Small intestine (tissue), 7 donors: ENCODE measurements around the gene FBLN1. TPM values are rescaled to one million over a fixed set of nuclear protein-coding genes. Genes with fewer than 3 reads are reported as not detected.
"Not testable (repeated sequence)": the region's sequence is repeated elsewhere in the genome, so short reads cannot be mapped to it uniquely, and the experiment has no call there.

Source experiments
- DNase-seq, 2 donors: peaks; one replicate each; pipeline versions ENCODE4 v3.0.0 to v3.0.0-alpha.2; 2013
- FAIRE-seq: peaks from 2 replicates; lab custom pipeline; 2012; peaks lifted over from hg19 to GRCh38; lab: Jason Lieb, UNC
- H3K27ac ChIP-seq, 3 donors: one replicate each; pipeline ENCODE4 v1.5.1; 2013; ENCODE audit warnings: low read length in 2 of 3, mild to moderate bottlenecking in 2 of 3, control low read depth in 1 of 3, inconsistent platforms in 1 of 3, low read depth in 1 of 3, moderate library complexity in 1 of 3
- H3K27me3 ChIP-seq, 3 donors: one replicate each; pipeline ENCODE4 v1.6.1; 2013; ENCODE audit warnings: low read length in 3 of 3, inconsistent platforms in 1 of 3; ENCODE audit not compliant: control insufficient read depth in 3 of 3, insufficient read depth in 3 of 3
- H3K36me3 ChIP-seq, 3 donors: one replicate each; pipeline ENCODE4 v1.6.1; 2013; ENCODE audit warnings: low read length in 3 of 3, inconsistent platforms in 1 of 3, low read depth in 1 of 3, mild to moderate bottlenecking in 1 of 3, moderate library complexity in 1 of 3; ENCODE audit not compliant: control insufficient read depth in 3 of 3, insufficient read depth in 2 of 3
- H3K4me1 ChIP-seq, 3 donors: one replicate each; pipeline ENCODE4 v1.6.1; 2013; ENCODE audit warnings: low read length in 2 of 3, inconsistent platforms in 1 of 3, low read depth in 1 of 3, mild to moderate bottlenecking in 1 of 3, moderate library complexity in 1 of 3; ENCODE audit not compliant: control insufficient read depth in 3 of 3, insufficient read depth in 2 of 3
- H3K4me3 ChIP-seq, 3 donors: one replicate each; pipeline ENCODE4 v1.5.1; 2013; ENCODE audit warnings: low read length in 3 of 3, control low read depth in 1 of 3, inconsistent platforms in 1 of 3, low read depth in 1 of 3, mild to moderate bottlenecking in 1 of 3, moderate library complexity in 1 of 3
- H3K9me3 ChIP-seq, 2 donors: one replicate each; pipeline ENCODE4 v1.6.1; 2013; ENCODE audit warnings: low read depth in 1 of 2, low read length in 1 of 2; ENCODE audit not compliant: control insufficient read depth in 2 of 2, insufficient read depth in 1 of 2
- WGBS, 3 donors: extraction: QIAGEN DNeasy Blood & Tissue Kit; methylation state at CpG; one replicate each; pipeline ENCODE4 v1.1.7; 2013; 5-methylcytosine and 5-hydroxymethylcytosine counted together
- polyA plus RNA-seq, 4 donors: library from polyadenylated mRNA; stranded (reverse) in 3 of 4; unstranded in 1 of 4; fragments of 200-250 nt in 3 of 4; fragments of 120-200 nt in 1 of 4; gene quantifications; one replicate each; pipeline versions ENCODE4 v1.2.1 to v1.2.3, GENCODE V29; 2013
- donor health status: healthy with polysubstance abuse.
- donor health status: control.
- donor health status: control.
- donor health status: Bipolar disorder and iron deficiency.
- donor health status: healthy.

FBLN1 gene
- polyA plus RNA-seq, 4 donors: 0.89 to 144 (median 55.0) TPM

GRCh38 chr22:45537734-45538181 lies 35.1 kb downstream of the FBLN1 start:
- Histone ChIP-seq H3K27ac (peak overlapping the region in 1 of 3 donors; percentile 56), H3K4me1 (peaks cover 0 to 3% (median 0%) of the 10 kb centered on the region in 3 donors), H3K36me3 (peaks cover 0 to 42% (median 0%) of the 10 kb centered on the region in 3 donors), H3K4me3 (no peak overlapping the region), H3K27me3 (peaks cover 0 to 2% (median 0%) of the 10 kb centered on the region in 3 donors), H3K9me3 (no peaks in the 10 kb centered on the region)
- FAIRE-seq: no peak
- DNase-seq: no peak
- WGBS, 3 donors: 67 to 79% (median 73%) methylated on average over 13 to 15 of the region's 15 CpGs

GRCh38 chr22:45538281-45538680 lies 35.6 kb downstream of the FBLN1 start:
- WGBS, 3 donors: 50 to 67% (median 57%) methylated on average over 4 of the region's 4 CpGs
- no peak overlapping the region for H3K27ac ChIP-seq
- FAIRE-seq: no peak

GRCh38 chr22:45540122-45540521 lies 37.4 kb downstream of the FBLN1 start:
- H3K36me3 ChIP-seq: peaks cover 0 to 54% (median 0%) of the 10 kb centered on the region in 3 donors
- 71 to 79% (median 73%) methylated on average over 8 of the region's 8 CpGs for WGBS, 3 donors
- no peak overlapping the region for H3K27ac ChIP-seq
- peaks cover 0 to 2% (median 0%) of the 10 kb centered on the region in 3 donors for H3K27me3 ChIP-seq
- H3K9me3 ChIP-seq: no peaks in the 10 kb centered on the region
- FAIRE-seq (no peak), DNase-seq (no peak)
- H3K4me1 ChIP-seq: peaks cover 0 to 3% (median 0%) of the 10 kb centered on the region in 3 donors
- H3K4me3 ChIP-seq: no peak overlapping the region

More at GRCh38 chr22:45538281-45538680, 35.6 kb downstream of the FBLN1 start:
- Histone ChIP-seq H3K36me3 (peaks cover 0 to 41% (median 0%) of the 10 kb centered on the region in 3 donors), H3K4me3 (no peak overlapping the region), H3K4me1 (peaks cover 0 to 3% (median 0%) of the 10 kb centered on the region in 3 donors), H3K27me3 (peaks cover 0 to 2% (median 0%) of the 10 kb centered on the region in 3 donors), H3K9me3 (no peaks in the 10 kb centered on the region)
- no peak for DNase-seq

DNA sequence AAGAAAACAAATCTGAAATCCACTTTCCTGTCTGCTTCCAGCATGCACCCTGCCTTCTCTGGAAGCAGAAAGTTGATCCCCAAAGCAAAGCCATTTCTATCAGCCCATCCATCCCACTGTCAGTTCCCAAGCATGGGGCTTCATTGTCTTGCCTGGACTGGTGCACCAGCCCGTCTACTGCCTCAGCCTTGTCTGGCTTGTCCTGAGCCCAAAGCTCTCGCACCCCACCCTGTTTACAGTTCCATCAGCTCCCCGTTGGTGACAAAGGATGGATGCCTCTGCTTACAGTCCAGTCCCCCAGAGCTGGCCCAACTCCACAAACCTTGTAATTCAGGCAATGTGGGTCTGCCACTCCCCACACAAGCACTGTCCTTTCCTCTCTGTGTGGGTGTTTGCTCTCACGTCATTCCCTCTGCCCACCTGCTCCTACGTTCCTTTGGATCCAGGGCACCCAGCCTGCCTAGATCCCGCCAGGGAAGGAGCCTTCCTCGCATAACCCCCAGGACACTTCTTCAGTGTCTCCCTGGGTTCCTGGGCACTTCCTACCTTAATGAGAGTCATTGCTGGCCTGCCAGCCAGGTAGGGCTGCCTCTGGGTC lies 38.8 kb downstream of the FBLN1 start:
- Histone ChIP-seq H3K4me3 (no peak overlapping the region), H3K4me1 (peaks cover 0 to 3% (median 0%) of the 10 kb centered on the region in 3 donors), H3K9me3 (no peaks in the 10 kb centered on the region), H3K36me3 (peaks cover 0 to 60% (median 0%) of the 10 kb centered on the region in 3 donors), H3K27ac (no peak overlapping the region), H3K27me3 (peaks cover 0 to 2% (median 0%) of the 10 kb centered on the region in 3 donors)
- 67 to 86% (median 72%) methylated on average over 7 of the region's 7 CpGs for WGBS, 3 donors
- DNase-seq (no peak), FAIRE-seq (no peak)

DNA sequence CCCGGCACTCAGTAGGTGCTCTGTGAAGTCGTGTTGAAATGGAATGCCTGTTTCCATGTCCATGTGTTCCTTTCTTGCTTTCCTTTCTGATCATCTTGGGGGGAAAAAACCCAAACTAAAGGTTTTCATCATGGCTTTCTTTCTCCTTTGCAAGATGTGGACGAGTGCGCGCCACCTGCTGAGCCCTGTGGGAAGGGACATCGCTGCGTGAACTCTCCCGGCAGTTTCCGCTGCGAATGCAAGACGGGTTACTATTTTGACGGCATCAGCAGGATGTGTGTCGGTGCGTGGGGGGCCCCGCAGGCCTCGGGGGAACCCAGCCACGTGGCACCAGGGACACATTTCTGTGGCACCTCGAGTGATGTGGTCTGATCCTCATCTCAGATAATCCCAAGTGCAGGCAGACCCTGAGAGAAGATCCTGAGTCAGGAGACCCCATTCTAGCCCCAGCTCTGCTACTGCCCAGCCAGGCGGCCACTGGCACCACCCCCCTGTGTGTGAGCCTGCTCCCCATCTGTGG lies 39.4 kb downstream of the FBLN1 start:
- Histone ChIP-seq H3K4me1 (peaks cover 0 to 3% (median 0%) of the 10 kb centered on the region in 3 donors), H3K36me3 (peaks cover 0 to 62% (median 0%) of the 10 kb centered on the region in 3 donors), H3K27me3 (peaks cover 0 to 2% (median 0%) of the 10 kb centered on the region in 3 donors), H3K4me3 (no peak overlapping the region), H3K27ac (no peak overlapping the region), H3K9me3 (no peaks in the 10 kb centered on the region)
- FAIRE-seq (no peak), DNase-seq (no peak)
- WGBS, 3 donors: 80 to 91% (median 84%) methylated on average over 19 of the region's 19 CpGs

- peaks cover 0 to 68% (median 0%) of the 10 kb centered on the region in 3 donors for H3K36me3 ChIP-seq
- not testable (repeated sequence) for H3K4me1 ChIP-seq, H3K27me3 ChIP-seq, FAIRE-seq, DNase-seq, H3K9me3 ChIP-seq, H3K4me3 ChIP-seq, H3K27ac ChIP-seq
- WGBS, 3 donors: 86 to 95% (median 91%) methylated on average over 13 of the region's 13 CpGs
Measured at GRCh38 chr22:45542736-45543135, 40.1 kb downstream of the FBLN1 start.

- no peak overlapping the region for H3K27ac ChIP-seq
- peaks cover 0 to 72% (median 0%) of the 10 kb centered on the region in 3 donors for H3K36me3 ChIP-seq
- peaks cover 0 to 3% (median 0%) of the 10 kb centered on the region in 3 donors for H3K4me1 ChIP-seq
- FAIRE-seq (no peak), DNase-seq (no peak)
- 87 to 90% (median 87%) methylated on average over 13 of the region's 13 CpGs for WGBS, 3 donors
- no peaks in the 10 kb centered on the region for H3K9me3 ChIP-seq
- H3K4me3 ChIP-seq: no peak overlapping the region
- H3K27me3 ChIP-seq: no peaks in the 10 kb centered on the region
Measured at GRCh38 chr22:45543243-45543642, 40.6 kb downstream of the FBLN1 start.

DNA sequence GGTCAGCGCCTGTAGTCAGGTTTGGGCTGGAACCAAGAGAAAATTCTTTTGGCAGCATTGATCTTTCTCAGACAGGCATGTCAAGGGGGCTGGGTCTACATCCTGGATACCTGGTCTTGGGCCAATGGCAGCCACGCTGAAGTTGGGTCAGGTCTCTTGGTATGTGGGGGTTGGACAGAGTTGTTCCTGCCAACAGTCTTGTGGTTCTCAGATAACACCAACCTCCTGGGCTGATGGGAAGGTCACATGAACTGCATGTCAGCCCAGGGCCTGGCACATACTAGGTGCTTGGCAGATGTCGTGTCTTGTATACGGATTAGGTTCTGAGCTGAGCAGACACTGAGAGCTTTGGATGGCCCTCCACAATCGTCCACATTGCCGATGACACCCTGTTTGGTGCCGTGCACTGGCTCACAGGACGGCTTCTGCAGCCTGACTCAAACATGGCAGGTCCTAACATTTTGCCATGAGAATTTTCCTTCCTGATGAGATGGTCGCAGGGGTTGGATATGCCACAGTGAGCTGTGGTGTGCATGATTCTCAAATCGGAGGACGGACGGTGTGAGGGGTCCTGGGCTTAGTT lies 42.0 kb downstream of the FBLN1 start:
- Histone ChIP-seq H3K4me1 (peaks cover 0 to 5% (median 0%) of the 10 kb centered on the region in 3 donors), H3K27me3 (no peaks in the 10 kb centered on the region), H3K4me3 (no peak overlapping the region), H3K36me3 (peaks cover 0 to 81% (median 0%) of the 10 kb centered on the region in 3 donors), H3K9me3 (no peaks in the 10 kb centered on the region), H3K27ac (no peak overlapping the region)
- WGBS, 3 donors: 87 to 89% (median 88%) methylated on average over 12 of the region's 12 CpGs
- DNase-seq (no peak), FAIRE-seq (no peak)
